Measurements from ENCODE around the gene ROR2. TPM values are rescaled to one million over a fixed set of nuclear protein-coding genes. Genes with fewer than 3 reads are reported as not detected.

ROR2 gene
- total RNA-seq, 1 donor from 2014 or later = 3.8 TPM

- H3K4me3 ChIP-seq = peak overlapping the region; percentile 5
- peaks cover 15% of the 10 kb centered on the region for H3K4me1 ChIP-seq
- no peak for TF ChIP-seq CTCF (IDR thresholded peaks at IDR 0.05)
- no peak overlapping the region for H3K27ac ChIP-seq
- H3K36me3 ChIP-seq = no peaks in the 10 kb centered on the region
- peak; percentile 35 to 36 for ATAC-seq
- DNase-seq = no peak
- intact Hi-C loops (cut with DNase I) = no loop called here
- no peaks in the 10 kb centered on the region for H3K9me3 ChIP-seq
- peaks cover 4% of the 10 kb centered on the region for H3K27me3 ChIP-seq (ENCODE audit: low read depth)
These were observed 106.3 kb downstream of the ROR2 start for GRCh38 chr9:91843623-91844148.

- DNase-seq (no peak), ATAC-seq (no peak)
- Histone ChIP-seq H3K4me3 (no peak overlapping the region), H3K4me1 (peaks cover 17% of the 10 kb centered on the region), H3K27ac (no peak overlapping the region), H3K27me3 (ENCODE audit: low read depth) (peaks cover 4% of the 10 kb centered on the region), H3K9me3 (no peaks in the 10 kb centered on the region), H3K36me3 (no peaks in the 10 kb centered on the region)
- intact Hi-C loops (cut with DNase I) = no loop called here
- no peak for TF ChIP-seq CTCF (IDR thresholded peaks at IDR 0.05)
These were observed 106.9 kb downstream of the ROR2 start for GRCh38 chr9:91843093-91843492.

- Histone ChIP-seq H3K27ac (no peak overlapping the region), H3K27me3 (ENCODE audit: low read depth) (peaks cover 4% of the 10 kb centered on the region), H3K4me1 (peaks cover 21% of the 10 kb centered on the region), H3K4me3 (no peak overlapping the region), H3K36me3 (no peaks in the 10 kb centered on the region), H3K9me3 (no peaks in the 10 kb centered on the region)
- no peak for TF ChIP-seq CTCF (IDR thresholded peaks at IDR 0.05)
- no peak for DNase-seq
- intact Hi-C loops (cut with DNase I) = no loop called here
- ATAC-seq = no peak
These were observed 107.5 kb downstream of the ROR2 start for GRCh38 chr9:91842358-91843049.

GRCh38 chr9:91841591-91841990 is 108.4 kb downstream of the ROR2 start:
- no peaks in the 10 kb centered on the region for H3K36me3 ChIP-seq
- no peak overlapping the region for H3K27ac ChIP-seq
- H3K4me1 ChIP-seq = peaks cover 21% of the 10 kb centered on the region
- no peak for TF ChIP-seq CTCF (IDR thresholded peaks at IDR 0.05)
- DNase-seq (no peak), ATAC-seq (no peak)
- intact Hi-C loops (cut with DNase I) = no loop called here
- H3K27me3 ChIP-seq (ENCODE audit: low read depth) = peaks cover 4% of the 10 kb centered on the region
- no peaks in the 10 kb centered on the region for H3K9me3 ChIP-seq
- no peak overlapping the region for H3K4me3 ChIP-seq

- intact Hi-C loops (cut with DNase I) = no loop called here
- no peak overlapping the region for H3K27ac ChIP-seq
- DNase-seq (no peak), ATAC-seq (no peak)
- peaks cover 4% of the 10 kb centered on the region for H3K27me3 ChIP-seq (ENCODE audit: low read depth)
- peaks cover 21% of the 10 kb centered on the region for H3K4me1 ChIP-seq
- H3K4me3 ChIP-seq = no peak overlapping the region
- no peaks in the 10 kb centered on the region for H3K36me3 ChIP-seq
- no peak for TF ChIP-seq CTCF (IDR thresholded peaks at IDR 0.05)
- no peaks in the 10 kb centered on the region for H3K9me3 ChIP-seq
These were observed 109.1 kb downstream of the ROR2 start for GRCh38 chr9:91840882-91841281.

All from lower lobe of right lung (tissue), 2 donors.